Activated CD4-positive, alpha-beta T cell treated with anti-CD3 and anti-CD28 coated beads, Interleukin-10, Interleukin-2, amounts not matched to agents 100 ng/mL and 50 ng/mL, durations not matched to agents 16 hours and 8 hours (primary cell): ENCODE measurements around the gene CFAP53.

ENCODE experiments used
- DNase-seq: peaks from one replicate; pipeline ENCODE4 v3.0.0-alpha.2; 2020

The CFAP53 gene

GRCh38 chr18:50287441-50288347 is 21.4 kb upstream of the CFAP53 start, which contains the start of gene CXXC1:
CXXC1 (minus strand) TSS chr18:50287692; CDS start chr18:50287589, 103 bp downstream.
- DNase-seq: peak; percentile 98

- DNase-seq: peak; percentile 11
These were observed 20.7 kb upstream of the CFAP53 start for GRCh38 chr18:50287028-50287440.

DNA sequence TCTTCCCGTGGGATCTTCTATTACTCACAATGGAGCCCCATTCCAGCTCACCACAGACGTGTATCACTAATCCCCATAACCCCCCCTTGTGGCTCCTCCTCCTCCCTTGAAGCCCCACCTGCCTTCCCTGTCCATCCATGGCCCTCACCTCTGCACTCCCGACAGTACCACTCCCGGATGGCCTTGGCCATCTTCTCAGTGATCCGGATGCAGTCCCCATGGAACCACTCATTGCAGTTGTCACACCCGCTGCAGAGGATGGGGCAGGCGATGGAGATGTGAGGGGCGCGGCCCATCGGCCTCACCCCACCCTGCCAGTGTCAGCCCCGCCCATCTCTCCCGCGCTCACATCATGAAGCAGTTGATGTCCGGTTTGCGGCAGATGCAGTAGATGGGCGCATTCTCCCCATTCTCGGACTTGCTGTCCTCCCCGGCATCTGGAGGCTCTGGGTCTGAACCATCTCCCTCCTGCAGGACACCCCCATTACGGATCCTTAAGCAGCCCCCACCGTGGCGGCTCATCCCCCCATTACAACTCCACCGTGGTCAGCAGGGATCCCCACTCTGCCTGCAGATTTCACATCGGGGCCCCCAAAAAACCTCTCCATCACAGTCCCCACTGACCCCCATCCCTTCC is 20.2 kb upstream of the CFAP53 start:
- peak; percentile 55 for DNase-seq

- no peak for DNase-seq
These were observed 19.5 kb upstream of the CFAP53 start for GRCh38 chr18:50285631-50286321.

- no peak for DNase-seq
These were observed 18.8 kb upstream of the CFAP53 start for GRCh38 chr18:50285071-50285470.

GRCh38 chr18:50284255-50284885 is 18.1 kb upstream of the CFAP53 start:
- peak; percentile 25 for DNase-seq

DNA sequence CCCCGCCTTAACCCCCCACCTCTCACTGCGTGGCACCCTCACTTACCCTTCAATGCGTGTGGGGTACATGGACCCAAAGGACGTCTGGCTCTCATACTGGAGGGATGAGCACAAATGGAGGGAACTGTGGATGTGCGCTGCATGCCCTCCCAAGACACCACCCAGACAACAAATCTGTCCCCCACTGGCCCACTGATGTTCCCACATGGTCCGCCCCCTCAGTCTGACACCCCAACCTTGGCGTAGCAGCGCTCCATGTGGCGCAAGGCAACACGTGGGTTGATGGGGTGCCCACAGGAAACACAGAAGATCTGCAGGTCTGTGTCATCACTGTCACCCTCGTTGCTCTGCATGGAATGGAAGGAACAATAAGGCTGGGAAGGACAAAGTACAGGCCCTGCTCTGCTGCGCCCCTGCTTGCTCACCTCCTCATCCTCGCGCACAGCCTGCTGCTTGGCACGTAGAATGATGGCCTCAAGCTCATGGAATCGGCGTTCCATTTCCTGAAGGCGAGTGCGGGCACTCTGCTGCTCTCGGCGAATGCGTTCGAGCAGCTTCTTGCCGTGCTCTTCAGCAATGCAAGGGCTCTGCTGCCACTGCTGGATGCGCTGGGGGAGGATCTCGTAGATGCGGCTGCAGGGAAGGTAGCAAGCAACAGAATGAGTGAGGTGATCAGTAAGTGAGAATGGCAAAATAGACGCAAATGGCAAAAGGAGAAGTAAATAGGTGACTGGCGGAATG is 17.3 kb upstream of the CFAP53 start:
- DNase-seq: peak; percentile 19

- DNase-seq: no peak
These were observed 16.4 kb upstream of the CFAP53 start for GRCh38 chr18:50282521-50283335.

DNA sequence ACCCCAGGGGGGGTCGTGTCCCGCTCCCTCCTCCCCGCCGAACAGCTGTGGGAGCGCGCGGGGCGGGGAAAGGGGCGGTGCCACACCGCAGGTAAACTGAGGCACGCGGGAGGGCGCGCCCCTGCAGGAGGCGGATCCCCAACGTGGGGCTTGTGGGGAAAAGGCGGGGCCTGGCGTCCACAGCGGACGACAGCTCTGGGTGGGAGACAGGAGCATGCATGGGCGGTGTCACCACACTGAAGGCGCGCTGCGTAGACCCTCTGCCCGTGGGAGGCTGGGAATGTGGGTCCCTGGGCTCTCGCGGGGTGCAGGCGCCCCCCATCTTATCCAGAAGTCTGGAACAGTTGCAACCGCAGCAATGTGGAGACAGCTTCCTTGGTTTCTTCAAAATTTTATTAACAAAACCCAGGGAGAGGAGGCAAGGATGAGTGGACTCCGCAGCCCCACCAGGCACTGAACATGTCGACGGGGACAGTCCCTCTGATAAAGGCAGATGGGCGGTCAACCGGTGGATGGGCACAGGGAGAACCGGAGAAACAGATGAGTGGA is 15.8 kb upstream of the CFAP53 start:
- DNase-seq: no peak

- peak; percentile 98 for DNase-seq
These were observed 15.1 kb upstream of the CFAP53 start, which contains the start of gene MBD1 for GRCh38 chr18:50281295-50281971. MBD1 (minus strand) TSS chr18:50281523; CDS start chr18:50279992, 1,531 bp downstream.

GRCh38 chr18:50280707-50281294 is 14.5 kb upstream of the CFAP53 start:
- DNase-seq: no peak

- DNase-seq: no peak
These were observed 13.5 kb upstream of the CFAP53 start for GRCh38 chr18:50279752-50280151.

DNA sequence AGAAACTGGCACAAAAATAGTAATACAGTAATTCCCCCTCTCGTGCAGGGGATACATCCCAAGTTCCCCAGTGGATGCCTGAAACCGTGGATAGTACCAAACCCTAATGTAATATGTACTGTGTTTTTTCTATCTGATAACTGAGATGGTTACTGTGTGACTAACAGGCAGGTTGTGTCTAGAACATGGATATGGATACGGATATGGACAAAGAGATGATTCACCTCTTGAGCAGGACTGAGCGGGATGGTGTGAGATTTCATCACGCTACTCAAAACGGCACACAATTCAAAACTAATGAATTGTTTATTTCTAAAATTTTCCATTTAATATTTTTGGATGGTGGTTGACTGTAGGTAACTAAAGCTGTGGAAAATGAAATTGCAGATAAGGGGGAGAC is 11.6 kb upstream of the CFAP53 start:
- DNase-seq: no peak

DNA sequence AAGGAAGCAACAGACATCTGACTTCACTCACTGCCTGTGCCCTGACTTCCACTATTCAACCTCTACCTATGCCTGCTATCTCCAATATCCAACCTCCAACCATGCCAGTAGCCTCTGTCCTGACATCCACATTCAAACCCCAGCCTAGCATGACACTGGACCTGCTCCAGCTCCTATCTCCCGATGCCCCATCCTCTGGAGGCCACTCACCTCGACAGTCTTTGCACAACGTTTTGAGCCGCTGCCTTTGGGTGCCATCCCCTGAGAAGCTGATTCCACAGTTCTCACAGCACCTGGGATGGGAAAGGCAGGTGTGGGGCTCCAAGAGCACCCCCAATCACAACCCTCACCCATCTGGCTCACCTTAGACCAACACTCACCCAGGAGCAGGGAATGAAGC is 10.2 kb upstream of the CFAP53 start:
- no peak for DNase-seq

DNA sequence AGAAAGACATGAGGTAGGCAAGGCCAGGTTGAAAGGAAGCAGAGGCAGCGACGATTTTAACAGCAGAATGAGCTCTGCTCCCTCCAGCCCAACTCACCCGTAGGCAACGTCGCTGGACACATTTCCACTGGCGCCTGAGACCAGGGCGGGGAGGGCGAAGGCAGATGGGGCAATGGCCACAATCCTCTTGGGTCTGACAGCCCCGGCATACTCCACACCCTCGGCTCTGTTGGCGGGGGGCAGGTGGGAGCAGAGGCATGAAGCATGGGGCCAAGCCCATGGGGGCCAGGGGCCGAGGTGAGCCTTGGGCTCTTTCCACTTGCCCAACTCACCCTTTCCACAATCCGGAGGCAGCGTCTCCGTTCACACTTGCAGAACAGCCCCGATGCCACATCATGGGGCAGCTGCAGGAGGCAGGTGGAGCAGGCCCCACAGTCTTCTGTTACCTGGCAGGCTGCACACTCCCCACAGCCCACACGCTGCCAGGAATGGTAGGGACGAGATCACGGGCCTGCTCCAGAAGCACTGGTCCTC is 9.3 kb upstream of the CFAP53 start:
- DNase-seq: no peak

DNA sequence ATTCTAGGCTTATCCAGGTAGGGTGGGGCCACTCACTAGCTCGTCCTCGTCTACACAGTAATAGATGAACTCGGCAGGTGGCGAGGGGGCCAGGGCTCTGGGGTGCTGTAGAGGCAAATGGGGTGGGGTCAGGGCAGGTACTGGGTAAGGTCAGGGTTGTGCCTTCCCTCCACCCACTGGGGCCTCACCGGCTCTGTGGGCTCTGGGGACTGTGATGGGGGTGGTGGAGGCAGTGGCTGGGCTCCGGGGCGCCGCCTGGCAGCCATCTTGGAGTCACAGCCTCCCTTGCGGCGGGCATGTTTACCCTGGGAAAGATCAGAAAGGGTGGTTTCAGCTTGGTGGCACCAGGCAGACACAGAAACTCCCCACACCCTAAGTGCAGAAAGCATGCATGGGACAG is 8.6 kb upstream of the CFAP53 start:
- DNase-seq: no peak

GRCh38 chr18:50274044-50274442 is 7.7 kb upstream of the CFAP53 start:
- DNase-seq: no peak

GRCh38 chr18:50273203-50274043 is 7.1 kb upstream of the CFAP53 start:
- no peak for DNase-seq

DNA sequence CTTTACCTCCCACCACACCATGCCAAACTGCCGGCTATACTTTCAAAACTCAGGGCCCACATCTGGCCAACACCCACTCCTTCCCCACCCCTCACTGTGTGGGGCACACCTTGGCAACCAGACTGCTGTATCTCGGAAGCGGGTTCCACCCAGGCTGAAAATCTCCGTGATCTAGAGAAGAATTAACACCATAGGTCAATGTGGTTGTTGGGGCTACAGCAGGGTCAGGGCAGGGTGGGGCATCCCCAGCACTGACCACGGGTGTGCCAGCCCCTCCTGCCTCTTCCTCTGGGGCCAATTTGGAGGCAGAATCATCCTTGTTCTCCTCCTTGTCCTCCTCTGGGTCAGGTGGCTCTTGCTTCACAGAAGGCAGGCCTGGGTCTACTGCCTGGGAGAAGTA is 6.3 kb upstream of the CFAP53 start:
- no peak for DNase-seq
